CD4-positive, alpha-beta T cell treated with Interleukin-10 for 1 hour (primary cell): Measurements from ENCODE around the gene AK9.
"Not testable (repeated sequence)": the region's sequence is repeated elsewhere in the genome, so short reads cannot be mapped to it uniquely, and the experiment has no call there.

Experiments
- DNase-seq: peaks from one replicate; pipeline ENCODE4 v3.0.0-alpha.2; 2020

The AK9 gene

GRCh38 chr6:109693111-109693510 is 2.1 kb upstream of the AK9 start:
- no peak for DNase-seq

GRCh38 chr6:109690373-109690736 is 647 bp downstream of the AK9 start:
- DNase-seq: peak; percentile 58

GRCh38 chr6:109687271-109687761 is 3.7 kb downstream of the AK9 start:
- DNase-seq: no peak

- no peak for DNase-seq
These were observed 4.3 kb downstream of the AK9 start for GRCh38 chr6:109686566-109687265.

- DNase-seq: not testable (repeated sequence)
These were observed 12.1 kb downstream of the AK9 start for GRCh38 chr6:109678661-109679505.

GRCh38 chr6:109678240-109678639 is 12.8 kb downstream of the AK9 start:
- no peak for DNase-seq

GRCh38 chr6:109676724-109677123 is 14.3 kb downstream of the AK9 start:
- no peak for DNase-seq

- DNase-seq: no peak
These were observed 18.2 kb downstream of the AK9 start for GRCh38 chr6:109672839-109673238.

GRCh38 chr6:109672175-109672574 is 18.8 kb downstream of the AK9 start:
- DNase-seq: no peak

- no peak for DNase-seq
These were observed 19.3 kb downstream of the AK9 start for GRCh38 chr6:109671733-109672132.

- DNase-seq: no peak
These were observed 21.2 kb downstream of the AK9 start for GRCh38 chr6:109669811-109670210.

GRCh38 chr6:109662192-109662591 is 28.8 kb downstream of the AK9 start:
- DNase-seq: no peak

GRCh38 chr6:109660526-109661320 is 30.3 kb downstream of the AK9 start:
- no peak for DNase-seq

GRCh38 chr6:109655761-109656262 is 35.2 kb downstream of the AK9 start:
- no peak for DNase-seq

- DNase-seq: no peak
These were observed 37.7 kb downstream of the AK9 start for GRCh38 chr6:109653264-109653663.

- DNase-seq: no peak
These were observed 46.9 kb downstream of the AK9 start for GRCh38 chr6:109644131-109644530.

GRCh38 chr6:109632405-109632804 is 58.6 kb downstream of the AK9 start:
- DNase-seq: no peak

- no peak for DNase-seq
These were observed 59.6 kb downstream of the AK9 start for GRCh38 chr6:109631403-109631802.

GRCh38 chr6:109628158-109629000 is 62.6 kb downstream of the AK9 start:
- DNase-seq: no peak

- DNase-seq: no peak
These were observed 64.7 kb downstream of the AK9 start for GRCh38 chr6:109626311-109626710.

GRCh38 chr6:109625199-109625598 is 65.8 kb downstream of the AK9 start:
- DNase-seq: no peak

- no peak for DNase-seq
These were observed 67.7 kb downstream of the AK9 start for GRCh38 chr6:109623288-109623687.
